HG02642 (cell line): ENCODE measurements around the gene METRNL.
"Not testable (repeated sequence)": the region's sequence is repeated elsewhere in the genome, so short reads cannot be mapped to it uniquely, and the experiment has no call there.

Source experiments
- ATAC-seq: cut with Tn5 transposase; IDR thresholded peaks from one replicate; pipeline ENCODE4 v1.9.1; 2021; ENCODE audit warnings: mild to moderate bottlenecking; ENCODE audit not compliant: unreplicated experiment, poor library complexity

METRNL gene

GRCh38 chr17:83051396-83052240, 27.8 kb upstream of the METRNL start:
- ATAC-seq: peak; percentile 89

GRCh38 chr17:83052241-83052564, 27.2 kb upstream of the METRNL start:
- ATAC-seq: no peak

- no peak for ATAC-seq
Measured at GRCh38 chr17:83053021-83053681, 26.3 kb upstream of the METRNL start.

- ATAC-seq: no peak
Measured at GRCh38 chr17:83053739-83054451, 25.5 kb upstream of the METRNL start.

GRCh38 chr17:83054518-83055125, 24.8 kb upstream of the METRNL start:
- ATAC-seq: no peak

- ATAC-seq: not testable (repeated sequence)
Measured at GRCh38 chr17:83055176-83055575, 24.2 kb upstream of the METRNL start.

GRCh38 chr17:83055911-83056582, 23.4 kb upstream of the METRNL start:
- ATAC-seq: no peak

- no peak for ATAC-seq
Measured at GRCh38 chr17:83056583-83057396, 22.6 kb upstream of the METRNL start.

- no peak for ATAC-seq
Measured at GRCh38 chr17:83057397-83057761, 22.0 kb upstream of the METRNL start.

- ATAC-seq: no peak
Measured at GRCh38 chr17:83057793-83058265, 21.6 kb upstream of the METRNL start.

- no peak for ATAC-seq
Measured at GRCh38 chr17:83058266-83058798, 21.1 kb upstream of the METRNL start.

GRCh38 chr17:83061586-83061985, 17.8 kb upstream of the METRNL start:
- no peak for ATAC-seq

GRCh38 chr17:83062011-83062817, 17.2 kb upstream of the METRNL start:
- no peak for ATAC-seq

- no peak for ATAC-seq
Measured at GRCh38 chr17:83062818-83063671, 16.4 kb upstream of the METRNL start.

- ATAC-seq: no peak
Measured at GRCh38 chr17:83064021-83064731, 15.2 kb upstream of the METRNL start.

- no peak for ATAC-seq
Measured at GRCh38 chr17:83064732-83065659, 14.4 kb upstream of the METRNL start.
